ENCODE data around the gene ADD2.

Gene ADD2

DNA sequence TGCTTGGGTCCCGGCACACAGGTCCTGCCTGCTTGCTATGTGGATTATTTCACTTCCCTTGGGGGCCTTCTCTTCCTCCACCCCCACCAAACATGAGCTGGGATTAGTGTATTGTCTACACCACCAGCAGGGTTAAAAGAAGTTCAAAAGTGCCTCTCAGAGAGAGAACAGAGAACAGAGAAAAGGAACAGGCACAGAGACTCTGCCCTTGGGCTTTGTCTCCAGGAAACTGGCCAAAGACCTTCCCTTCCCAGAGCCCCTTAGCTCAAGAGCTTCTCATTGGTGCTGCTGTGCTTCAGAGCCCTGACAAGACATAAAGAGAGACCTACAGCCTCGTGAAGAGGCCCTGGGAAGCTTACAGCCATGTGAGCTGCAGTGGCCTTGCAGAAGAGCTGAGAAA lies 29.5 kb upstream of the ADD2 start:
- no peak overlapping the region for H2BK15ac ChIP-seq (ENCODE audit: low read depth, poor library complexity, severe bottlenecking)
- WGBS: 40% methylated on average over 2 of the region's 2 CpGs
- DNase-seq: no peak

DNA sequence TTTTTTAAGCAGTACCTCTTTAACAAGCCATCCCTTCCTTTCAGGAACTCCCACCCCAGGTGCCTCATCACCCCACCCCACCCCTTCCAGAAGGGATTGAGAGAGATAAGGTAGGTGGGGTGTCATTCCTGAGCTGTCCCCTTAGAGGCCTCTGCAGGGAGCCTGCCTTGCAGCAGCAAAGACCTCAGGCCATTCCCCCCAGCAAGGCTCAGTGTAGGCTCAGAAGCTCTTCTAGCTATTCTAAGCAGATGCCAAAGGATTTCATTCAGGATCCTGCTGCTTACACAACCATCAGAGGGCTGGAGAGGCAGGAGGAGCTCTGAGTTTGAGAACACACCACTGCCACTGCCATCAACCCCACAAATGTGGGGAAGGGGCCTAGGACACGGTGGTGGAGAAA lies 28.3 kb upstream of the ADD2 start:
- no peak overlapping the region for H3K4ac ChIP-seq (ENCODE audit: low read depth in 1 of 2, low read length in 2 of 2)
- no peak overlapping the region for H3K4me3 ChIP-seq (ENCODE audit: insufficient read depth in 1 of 2, low read depth in 1 of 2, low read length in 2 of 2)
- H2BK5ac ChIP-seq (ENCODE audit: low read depth, low read length, poor library complexity, severe bottlenecking): no peak overlapping the region
- no peak overlapping the region for H3K9ac ChIP-seq (ENCODE audit: low read length)
- no peak overlapping the region for H4K91ac ChIP-seq (ENCODE audit: low read length)
- H3K79me1 ChIP-seq (replicated peaks; ENCODE audit: low read length, poor library complexity, severe bottlenecking): no peaks in the 10 kb centered on the region
- H3K27me3 ChIP-seq (ENCODE audit: control insufficient read depth in 1 of 2, insufficient read depth in 1 of 2, low read length in 2 of 2): peaks cover 41 to 69% of the 10 kb centered on the region in 2 experiments
- H3K14ac ChIP-seq (ENCODE audit: low read length in 2 of 2): no peak overlapping the region
- H4K8ac ChIP-seq (ENCODE audit: low read length): no peak overlapping the region
- no peak for DNase-seq
- H3K27ac ChIP-seq (ENCODE audit: low read length, poor library complexity, severe bottlenecking): no peak overlapping the region
- H3K4me2 ChIP-seq (ENCODE audit: low read length, poor library complexity, severe bottlenecking): no peak overlapping the region
- no peak overlapping the region for H2BK12ac ChIP-seq (ENCODE audit: low read length in 2 of 2)
- H2BK15ac ChIP-seq (ENCODE audit: low read depth, poor library complexity, severe bottlenecking): no peak overlapping the region
- no peak overlapping the region for H2AK5ac ChIP-seq (ENCODE audit: low read length, severe bottlenecking)
- no peak overlapping the region for H2AFZ ChIP-seq (ENCODE audit: low read depth, low read length)
- H3K9me3 ChIP-seq (ENCODE audit: control insufficient read depth, low read length): peaks cover 17% of the 10 kb centered on the region
- H3K23ac ChIP-seq (ENCODE audit: low read length in 2 of 2): no peak overlapping the region
- WGBS: 47% methylated on average over 1 of the region's 1 CpG
- no peak overlapping the region for H2BK120ac ChIP-seq (ENCODE audit: low read depth, low read length)
- H3K18ac ChIP-seq (ENCODE audit: low read depth in 1 of 2, low read length in 2 of 2): no peak overlapping the region
- no peaks in the 10 kb centered on the region for H3K36me3 ChIP-seq (ENCODE audit: control insufficient read depth in 1 of 2, insufficient read depth in 2 of 2, low read depth in 1 of 2, low read length in 2 of 2)
- no peaks in the 10 kb centered on the region for H3K4me1 ChIP-seq (ENCODE audit: control insufficient read depth, insufficient read depth, low read depth, low read length)

More for the DNA sequence above, 29.5 kb upstream of the ADD2 start:
- Histone ChIP-seq H3K9me3 (ENCODE audit: control insufficient read depth, low read length) (peaks cover 19% of the 10 kb centered on the region), H3K4me1 (ENCODE audit: control insufficient read depth, insufficient read depth, low read depth, low read length) (no peaks in the 10 kb centered on the region), H3K27me3 (ENCODE audit: control insufficient read depth in 1 of 2, insufficient read depth in 1 of 2, low read length in 2 of 2) (peaks cover 38 to 69% of the 10 kb centered on the region in 2 experiments), H2BK12ac (ENCODE audit: low read length in 2 of 2) (no peak overlapping the region), H3K18ac (ENCODE audit: low read depth in 1 of 2, low read length in 2 of 2) (no peak overlapping the region), H2BK5ac (ENCODE audit: low read depth, low read length, poor library complexity, severe bottlenecking) (no peak overlapping the region), H2BK120ac (ENCODE audit: low read depth, low read length) (no peak overlapping the region), H3K4me3 (ENCODE audit: insufficient read depth in 1 of 2, low read depth in 1 of 2, low read length in 2 of 2) (no peak overlapping the region), H4K8ac (ENCODE audit: low read length) (no peak overlapping the region), H3K4ac (ENCODE audit: low read depth in 1 of 2, low read length in 2 of 2) (no peak overlapping the region), H3K14ac (ENCODE audit: low read length in 2 of 2) (no peak overlapping the region), H3K79me1 (replicated peaks; ENCODE audit: low read length, poor library complexity, severe bottlenecking) (no peaks in the 10 kb centered on the region), H3K27ac (ENCODE audit: low read length, poor library complexity, severe bottlenecking) (no peak overlapping the region), H4K91ac (ENCODE audit: low read length) (no peak overlapping the region), H3K4me2 (ENCODE audit: low read length, poor library complexity, severe bottlenecking) (no peak overlapping the region), H3K9ac (ENCODE audit: low read length) (no peak overlapping the region), H2AFZ (ENCODE audit: low read depth, low read length) (no peak overlapping the region), H3K23ac (ENCODE audit: low read length in 2 of 2) (no peak overlapping the region), H2AK5ac (ENCODE audit: low read length, severe bottlenecking) (no peak overlapping the region), H3K36me3 (ENCODE audit: control insufficient read depth in 1 of 2, insufficient read depth in 2 of 2, low read depth in 1 of 2, low read length in 2 of 2) (no peaks in the 10 kb centered on the region)

DNA sequence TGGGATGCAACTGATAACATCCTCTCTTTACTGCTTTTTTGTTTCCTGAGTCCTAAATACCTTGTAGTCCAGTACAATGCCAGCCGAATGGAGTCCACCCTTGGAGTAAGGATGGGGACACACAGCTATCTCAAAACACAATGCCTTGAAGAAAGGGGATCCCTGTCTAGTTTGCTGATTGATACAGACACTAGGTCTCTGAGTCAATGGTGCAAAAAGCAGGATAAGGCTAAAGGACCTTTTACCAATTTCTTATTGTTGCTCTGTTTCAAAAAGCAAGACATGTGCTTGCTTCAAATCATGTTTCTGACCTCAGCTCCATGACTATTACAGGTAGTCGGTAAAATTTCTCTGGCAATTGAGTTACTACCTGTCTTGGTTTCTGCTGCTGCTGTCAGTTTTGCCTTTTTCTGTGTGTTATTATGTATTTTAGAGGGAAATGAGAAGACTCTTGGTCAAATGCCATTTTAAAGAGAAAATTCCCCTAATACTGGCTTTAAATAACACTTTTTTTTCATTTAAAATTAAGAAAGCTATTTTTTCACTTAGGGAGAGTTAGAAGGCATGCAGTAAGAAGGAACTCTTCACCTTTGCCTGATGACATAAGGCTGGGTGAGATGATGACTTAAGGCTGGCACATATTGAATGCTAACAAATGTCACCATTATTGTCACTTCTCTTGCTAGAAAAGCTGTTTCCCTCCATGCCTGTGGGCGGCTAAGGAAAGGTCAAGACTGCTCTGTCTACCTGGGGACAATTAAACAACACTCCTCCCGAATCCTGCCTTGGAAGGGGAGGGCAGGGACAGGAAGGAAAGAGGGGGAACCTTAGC lies 27.4 kb upstream of the ADD2 start:
- Histone ChIP-seq H3K18ac (ENCODE audit: low read depth in 1 of 2, low read length in 2 of 2) (no peak overlapping the region), H3K27ac (ENCODE audit: low read length, poor library complexity, severe bottlenecking) (no peak overlapping the region), H3K4me3 (ENCODE audit: insufficient read depth in 1 of 2, low read depth in 1 of 2, low read length in 2 of 2) (no peak overlapping the region), H2BK120ac (ENCODE audit: low read depth, low read length) (no peak overlapping the region), H4K8ac (ENCODE audit: low read length) (no peak overlapping the region), H2BK5ac (ENCODE audit: low read depth, low read length, poor library complexity, severe bottlenecking) (no peak overlapping the region), H2AFZ (ENCODE audit: low read depth, low read length) (no peak overlapping the region), H3K27me3 (ENCODE audit: control insufficient read depth in 1 of 2, insufficient read depth in 1 of 2, low read length in 2 of 2) (peaks cover 40 to 68% of the 10 kb centered on the region in 2 experiments), H2AK5ac (ENCODE audit: low read length, severe bottlenecking) (no peak overlapping the region), H3K4ac (ENCODE audit: low read depth in 1 of 2, low read length in 2 of 2) (no peak overlapping the region), H3K4me1 (ENCODE audit: control insufficient read depth, insufficient read depth, low read depth, low read length) (peaks cover 2% of the 10 kb centered on the region), H3K9me3 (ENCODE audit: control insufficient read depth, low read length) (peaks cover 8% of the 10 kb centered on the region), H3K23ac (ENCODE audit: low read length in 2 of 2) (no peak overlapping the region), H3K4me2 (ENCODE audit: low read length, poor library complexity, severe bottlenecking) (no peak overlapping the region), H3K36me3 (ENCODE audit: control insufficient read depth in 1 of 2, insufficient read depth in 2 of 2, low read depth in 1 of 2, low read length in 2 of 2) (no peaks in the 10 kb centered on the region), H3K14ac (ENCODE audit: low read length in 2 of 2) (no peak overlapping the region), H4K91ac (ENCODE audit: low read length) (no peak overlapping the region), H3K79me1 (replicated peaks; ENCODE audit: low read length, poor library complexity, severe bottlenecking) (no peaks in the 10 kb centered on the region), H2BK12ac (ENCODE audit: low read length in 2 of 2) (no peak overlapping the region), H2BK15ac (ENCODE audit: low read depth, poor library complexity, severe bottlenecking) (no peak overlapping the region), H3K9ac (ENCODE audit: low read length) (no peak overlapping the region)
- WGBS: 58% methylated on average over 4 of the region's 4 CpGs
- no peak for DNase-seq

DNA sequence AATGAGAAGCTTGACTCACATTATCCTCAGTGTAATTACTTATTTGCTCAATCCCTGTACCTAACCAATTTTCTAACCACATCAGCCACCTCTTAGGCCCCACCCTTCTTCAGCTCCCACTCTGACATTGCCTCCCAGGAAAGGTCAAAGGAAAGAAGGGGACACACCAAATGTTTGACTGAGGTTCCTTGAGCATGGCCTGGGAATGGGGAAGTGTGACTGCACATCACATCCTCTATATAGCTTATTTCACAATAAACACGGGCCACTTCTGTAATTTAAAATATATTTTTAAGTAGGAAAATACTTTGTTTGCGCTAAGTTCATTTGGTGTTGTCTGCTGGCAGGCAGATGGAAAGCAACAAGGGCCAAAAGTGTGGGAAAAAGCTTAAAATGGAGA lies 25.4 kb upstream of the ADD2 start:
- Histone ChIP-seq H2BK15ac (ENCODE audit: low read depth, poor library complexity, severe bottlenecking) (no peak overlapping the region), H3K36me3 (ENCODE audit: control insufficient read depth in 1 of 2, insufficient read depth in 2 of 2, low read depth in 1 of 2, low read length in 2 of 2) (no peaks in the 10 kb centered on the region), H2BK5ac (ENCODE audit: low read depth, low read length, poor library complexity, severe bottlenecking) (no peak overlapping the region), H3K23ac (ENCODE audit: low read length in 2 of 2) (no peak overlapping the region), H4K8ac (ENCODE audit: low read length) (no peak overlapping the region), H3K18ac (ENCODE audit: low read depth in 1 of 2, low read length in 2 of 2) (no peak overlapping the region), H3K27me3 (ENCODE audit: control insufficient read depth in 1 of 2, insufficient read depth in 1 of 2, low read length in 2 of 2) (peaks cover 56 to 87% of the 10 kb centered on the region in 2 experiments), H3K4ac (ENCODE audit: low read depth in 1 of 2, low read length in 2 of 2) (no peak overlapping the region), H3K14ac (ENCODE audit: low read length in 2 of 2) (no peak overlapping the region), H3K27ac (ENCODE audit: low read length, poor library complexity, severe bottlenecking) (no peak overlapping the region), H3K79me1 (replicated peaks; ENCODE audit: low read length, poor library complexity, severe bottlenecking) (no peaks in the 10 kb centered on the region), H3K9me3 (ENCODE audit: control insufficient read depth, low read length) (no peaks in the 10 kb centered on the region), H3K9ac (ENCODE audit: low read length) (no peak overlapping the region), H2BK12ac (ENCODE audit: low read length in 2 of 2) (no peak overlapping the region), H4K91ac (ENCODE audit: low read length) (no peak overlapping the region), H2AFZ (ENCODE audit: low read depth, low read length) (no peak overlapping the region), H3K4me3 (ENCODE audit: insufficient read depth in 1 of 2, low read depth in 1 of 2, low read length in 2 of 2) (no peak overlapping the region), H3K4me2 (ENCODE audit: low read length, poor library complexity, severe bottlenecking) (no peak overlapping the region), H2AK5ac (ENCODE audit: low read length, severe bottlenecking) (no peak overlapping the region), H2BK120ac (ENCODE audit: low read depth, low read length) (no peak overlapping the region), H3K4me1 (ENCODE audit: control insufficient read depth, insufficient read depth, low read depth, low read length) (peaks cover 6% of the 10 kb centered on the region)
- WGBS: no CpG with 5 or more reads among the region's 2 CpGs
- DNase-seq: no peak

Measured in mesenchymal stem cell (in vitro differentiated cells and primary cell).